ENCODE data around the gene IFNL1.

DNA sequence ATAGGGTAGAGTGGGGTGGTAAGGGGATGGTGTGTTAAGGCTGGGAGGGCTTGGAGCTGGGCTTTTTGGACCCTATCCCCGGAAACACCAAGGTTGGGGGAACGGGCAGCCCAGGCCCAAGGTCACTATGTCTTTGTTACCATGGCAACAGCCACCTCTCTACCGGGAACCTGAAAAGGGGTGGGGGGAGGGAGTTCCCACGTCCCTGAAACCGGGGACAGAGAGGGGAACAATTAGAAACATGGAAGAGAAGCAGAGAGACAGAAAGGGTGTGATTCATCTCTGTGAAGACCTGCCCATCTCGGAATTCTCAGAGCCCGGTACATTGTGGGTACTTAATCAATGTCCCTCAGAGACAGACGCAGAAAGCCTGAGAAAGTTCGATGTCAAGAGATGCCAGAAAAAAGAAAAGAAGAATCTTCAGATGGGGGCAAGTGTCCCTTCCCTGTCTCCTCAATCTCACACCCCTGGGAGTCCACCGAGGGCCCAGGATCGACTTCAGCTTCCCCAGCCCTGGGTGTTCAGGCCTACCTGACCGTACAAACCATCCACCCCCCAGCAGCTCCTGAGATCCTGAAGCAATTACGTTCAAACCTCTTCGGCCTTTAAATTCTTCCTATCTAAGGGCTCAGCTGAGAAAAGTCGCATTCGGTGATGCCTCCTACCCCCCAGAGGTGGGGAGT is 31.3 kb downstream of the IFNL1 start:
- TF ChIP-seq, protein P1, sequence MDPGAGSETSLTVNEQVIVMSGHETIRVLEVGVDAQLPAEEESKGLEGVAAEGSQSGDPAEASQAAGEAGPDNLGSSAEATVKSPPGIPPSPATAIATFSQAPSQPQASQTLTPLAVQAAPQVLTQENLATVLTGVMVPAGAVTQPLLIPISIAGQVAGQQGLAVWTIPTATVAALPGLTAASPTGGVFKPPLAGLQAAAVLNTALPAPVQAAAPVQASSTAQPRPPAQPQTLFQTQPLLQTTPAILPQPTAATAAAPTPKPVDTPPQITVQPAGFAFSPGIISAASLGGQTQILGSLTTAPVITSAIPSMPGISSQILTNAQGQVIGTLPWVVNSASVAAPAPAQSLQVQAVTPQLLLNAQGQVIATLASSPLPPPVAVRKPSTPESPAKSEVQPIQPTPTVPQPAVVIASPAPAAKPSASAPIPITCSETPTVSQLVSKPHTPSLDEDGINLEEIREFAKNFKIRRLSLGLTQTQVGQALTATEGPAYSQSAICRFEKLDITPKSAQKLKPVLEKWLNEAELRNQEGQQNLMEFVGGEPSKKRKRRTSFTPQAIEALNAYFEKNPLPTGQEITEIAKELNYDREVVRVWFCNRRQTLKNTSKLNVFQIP (CRISPR knock-in tag; IDR thresholded peaks at IDR 0.05; ENCODE audit: borderline replicate concordance, low read depth): no peak
- no peak for TF ChIP-seq ZNF565 (CRISPR knock-in tag; conservative IDR thresholded peaks at IDR 0.05; ENCODE audit: low read depth)
- TF ChIP-seq, protein P2, sequence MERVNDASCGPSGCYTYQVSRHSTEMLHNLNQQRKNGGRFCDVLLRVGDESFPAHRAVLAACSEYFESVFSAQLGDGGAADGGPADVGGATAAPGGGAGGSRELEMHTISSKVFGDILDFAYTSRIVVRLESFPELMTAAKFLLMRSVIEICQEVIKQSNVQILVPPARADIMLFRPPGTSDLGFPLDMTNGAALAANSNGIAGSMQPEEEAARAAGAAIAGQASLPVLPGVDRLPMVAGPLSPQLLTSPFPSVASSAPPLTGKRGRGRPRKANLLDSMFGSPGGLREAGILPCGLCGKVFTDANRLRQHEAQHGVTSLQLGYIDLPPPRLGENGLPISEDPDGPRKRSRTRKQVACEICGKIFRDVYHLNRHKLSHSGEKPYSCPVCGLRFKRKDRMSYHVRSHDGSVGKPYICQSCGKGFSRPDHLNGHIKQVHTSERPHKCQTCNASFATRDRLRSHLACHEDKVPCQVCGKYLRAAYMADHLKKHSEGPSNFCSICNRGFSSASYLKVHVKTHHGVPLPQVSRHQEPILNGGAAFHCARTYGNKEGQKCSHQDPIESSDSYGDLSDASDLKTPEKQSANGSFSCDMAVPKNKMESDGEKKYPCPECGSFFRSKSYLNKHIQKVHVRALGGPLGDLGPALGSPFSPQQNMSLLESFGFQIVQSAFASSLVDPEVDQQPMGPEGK (CRISPR knock-in tag; IDR thresholded peaks at IDR 0.05; ENCODE audit: borderline replicate concordance): no peak
- TF ChIP-seq ARNTL (CRISPR knock-in tag; IDR thresholded peaks at IDR 0.05; ENCODE audit: borderline replicate concordance, low read depth): no peak
- TF ChIP-seq CSDC2 (CRISPR knock-in tag; IDR thresholded peaks at IDR 0.05): no peak
- no peak for TF ChIP-seq TOX (CRISPR knock-in tag; IDR thresholded peaks at IDR 0.05; ENCODE audit: borderline replicate concordance)

Data from SK-N-SH treated with all-trans-retinoic acid at 6 μM for 48 hours (cell line).